Activated CD8-positive, alpha-beta T cell treated with anti-CD3 and anti-CD28 coated beads for 36 hours (primary cell): ENCODE results near the gene SLC15A1. TPM values are rescaled to one million over a fixed set of nuclear protein-coding genes. Genes with fewer than 3 reads are reported as not detected.

Experiments used
- ATAC-seq: fragments of 200-7000 bp; cut with Tn5 transposase; one replicate; pipeline ENCODE4 v1.10.0; 2021; ENCODE audit warnings: mild to moderate bottlenecking, moderate library complexity
- CTCF ChIA-PET: fragments of 350-600 bp; sonication (Branson Sonifier 250); formaldehyde crosslinking; loops from one replicate; lab custom pipeline; 2021; ENCODE audit warnings: antibody characterized with exemption; lab: Charles Lee
- POLR2A ChIA-PET: fragments of 350-600 bp; sonication (Branson Sonifier 250); formaldehyde crosslinking; loops from one replicate; lab custom pipeline; 2021; ENCODE audit warnings: antibody characterized with exemption; lab: Charles Lee
- DNase-seq: peaks from one replicate; pipeline ENCODE4 v3.0.0-alpha.2; 2020
- H3K27ac Mint-ChIP-seq: one replicate; pipeline ENCODE4 v1.8.0; 2021; ENCODE audit warnings: mild to moderate bottlenecking, mixed read lengths
- H3K27me3 Mint-ChIP-seq: one replicate; pipeline ENCODE4 v1.8.0; 2021; ENCODE audit warnings: mixed read lengths
- H3K36me3 Mint-ChIP-seq: one replicate; pipeline ENCODE4 v1.8.0; 2021; ENCODE audit warnings: low read depth, mixed read lengths
- H3K4me1 Mint-ChIP-seq: one replicate; pipeline ENCODE4 v1.8.0; 2021; ENCODE audit warnings: low read depth, mixed read lengths
- H3K4me3 Mint-ChIP-seq: one replicate; pipeline ENCODE4 v1.8.0; 2021; ENCODE audit warnings: mild to moderate bottlenecking, moderate library complexity, mixed read lengths
- H3K9me3 Mint-ChIP-seq: one replicate; pipeline ENCODE4 v1.8.0; 2021; ENCODE audit warnings: mixed read lengths
- CTCF ChIP-seq: fragments of 200-600 bp; IDR thresholded peaks from one replicate; pipeline ENCODE4 v1.8.0; 2022; ENCODE audit warnings: antibody characterized with exemption, mild to moderate bottlenecking
- intact Hi-C: fragments of 100-400 bp; cut with micrococcal nuclease; formaldehyde crosslinking; loops from one replicate; pipeline ENCODE4 v1.10.0; 2022
- total RNA-seq, 2 experiments: library from RNA; stranded (reverse); gene quantifications; one replicate each; pipeline ENCODE4 v1.2.3, GENCODE V29; 2021

The SLC15A1 gene
- total RNA-seq, 2 experiments from 2014 or later, result not detected

- no peak overlapping the region for H3K4me3 Mint-ChIP-seq
- H3K27ac Mint-ChIP-seq, result no peak overlapping the region
- ChIA-PET CTCF (no interaction called here), POLR2A (no interaction called here)
- no peak for TF ChIP-seq CTCF
- DNase-seq, result no peak
- no peak for ATAC-seq
- H3K4me1 Mint-ChIP-seq, result peaks cover 3% of the 10 kb centered on the region
- peaks cover 52% of the 10 kb centered on the region for H3K36me3 Mint-ChIP-seq
- peaks cover 9% of the 10 kb centered on the region for H3K9me3 Mint-ChIP-seq
- intact Hi-C loops, result no loop called here
- peaks cover 6% of the 10 kb centered on the region for H3K27me3 Mint-ChIP-seq
Observed at GRCh38 chr13:98792785-98793495, 40.5 kb upstream of the SLC15A1 start.

DNA sequence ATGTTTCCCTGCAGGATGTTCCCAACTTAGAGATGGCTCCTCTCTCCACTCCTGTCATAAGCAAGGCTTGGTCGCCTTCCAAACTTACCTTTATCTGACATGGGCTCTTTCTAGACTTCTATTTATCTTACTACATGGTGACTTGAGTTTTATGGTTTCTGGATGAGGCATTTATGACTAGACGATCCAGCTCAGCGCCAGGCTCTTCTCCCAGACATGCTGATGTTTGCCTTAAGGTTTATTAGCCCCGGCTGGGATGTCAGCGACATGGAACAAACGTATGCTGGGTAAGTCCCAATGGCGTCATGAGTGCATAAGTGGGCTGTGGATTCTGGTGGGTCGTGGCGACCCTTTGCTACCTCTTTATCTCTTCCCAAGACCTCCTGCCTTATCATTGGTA lies 39.8 kb upstream of the SLC15A1 start:
- intact Hi-C loops, result no loop called here
- Mint-ChIP-seq H3K9me3 (peaks cover 9% of the 10 kb centered on the region), H3K4me1 (peaks cover 3% of the 10 kb centered on the region), H3K4me3 (no peak overlapping the region), H3K27me3 (peaks cover 9% of the 10 kb centered on the region), H3K27ac (no peak overlapping the region), H3K36me3 (peaks cover 46% of the 10 kb centered on the region)
- ChIA-PET CTCF (no interaction called here), POLR2A (no interaction called here)
- TF ChIP-seq CTCF, result no peak
- ATAC-seq (no peak), DNase-seq (no peak)

DNA sequence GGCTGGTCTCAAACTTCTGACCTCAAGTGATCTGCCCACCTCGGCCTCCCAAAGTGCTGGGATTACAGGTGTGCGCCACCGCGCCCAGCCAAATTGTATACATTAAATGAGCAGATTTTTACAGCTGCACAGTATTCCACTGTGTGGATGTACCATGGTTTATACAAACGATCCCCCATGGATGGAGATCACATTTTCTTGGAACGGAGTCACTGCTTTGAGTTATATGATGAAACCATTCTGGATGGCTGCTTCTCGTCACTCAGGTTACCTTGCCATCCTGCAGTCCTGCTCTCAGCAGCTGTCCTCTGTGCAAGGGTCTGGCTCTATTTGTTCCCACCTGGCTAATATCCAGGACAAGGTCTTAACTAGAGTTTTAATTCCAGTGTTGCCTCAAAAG lies 39.1 kb upstream of the SLC15A1 start:
- intact Hi-C loops, result no loop called here
- Mint-ChIP-seq H3K9me3 (peaks cover 9% of the 10 kb centered on the region), H3K4me1 (peaks cover 3% of the 10 kb centered on the region), H3K36me3 (peaks cover 42% of the 10 kb centered on the region), H3K27me3 (peaks cover 9% of the 10 kb centered on the region), H3K4me3 (no peak overlapping the region), H3K27ac (no peak overlapping the region)
- TF ChIP-seq CTCF, result no peak
- no peak for ATAC-seq
- ChIA-PET CTCF (no interaction called here), POLR2A (no interaction called here)
- no peak for DNase-seq

- DNase-seq (no peak), ATAC-seq (no peak)
- TF ChIP-seq CTCF, result no peak
- peaks cover 9% of the 10 kb centered on the region for H3K27me3 Mint-ChIP-seq
- peaks cover 9% of the 10 kb centered on the region for H3K9me3 Mint-ChIP-seq
- intact Hi-C loops, result no loop called here
- peaks cover 11% of the 10 kb centered on the region for H3K36me3 Mint-ChIP-seq
- POLR2A ChIA-PET, result no interaction called here
- no peak overlapping the region for H3K27ac Mint-ChIP-seq
- no peak overlapping the region for H3K4me3 Mint-ChIP-seq
- peaks cover 3% of the 10 kb centered on the region for H3K4me1 Mint-ChIP-seq
- CTCF ChIA-PET, result no interaction called here
Observed at GRCh38 chr13:98787996-98788395, 35.5 kb upstream of the SLC15A1 start.

- CTCF ChIA-PET, result no interaction called here
- H3K9me3 Mint-ChIP-seq, result peaks cover 9% of the 10 kb centered on the region
- TF ChIP-seq CTCF, result no peak
- no peak overlapping the region for H3K27ac Mint-ChIP-seq
- intact Hi-C loops, result no loop called here
- ATAC-seq, result no peak
- POLR2A ChIA-PET, result no interaction called here
- H3K4me3 Mint-ChIP-seq, result no peak overlapping the region
- peaks cover 6% of the 10 kb centered on the region for H3K36me3 Mint-ChIP-seq
- H3K4me1 Mint-ChIP-seq, result peaks cover 3% of the 10 kb centered on the region
- H3K27me3 Mint-ChIP-seq, result peaks cover 9% of the 10 kb centered on the region
- DNase-seq, result no peak
Observed at GRCh38 chr13:98787173-98787572, 34.7 kb upstream of the SLC15A1 start.
